HG02884 (cell line): ENCODE measurements around the gene WDR36.
"Not testable (repeated sequence)": the region's sequence is repeated elsewhere in the genome, so short reads cannot be mapped to it uniquely, and the experiment has no call there.

Experiments used
- ATAC-seq: cut with Tn5 transposase; IDR thresholded peaks from one replicate; pipeline ENCODE4 v1.9.1; 2021; ENCODE audit warnings: mild to moderate bottlenecking, moderate library complexity; ENCODE audit not compliant: unreplicated experiment

The WDR36 gene

GRCh38 chr5:111134864-111135263, 42.7 kb downstream of the WDR36 start:
- no peak for ATAC-seq

GRCh38 chr5:111135363-111135762, 43.2 kb downstream of the WDR36 start:
- ATAC-seq = no peak

GRCh38 chr5:111135946-111136345, 43.8 kb downstream of the WDR36 start:
- no peak for ATAC-seq

GRCh38 chr5:111138096-111138495, 45.9 kb downstream of the WDR36 start:
- ATAC-seq = no peak

- not testable (repeated sequence) for ATAC-seq
Observed at GRCh38 chr5:111141471-111141870, 49.3 kb downstream of the WDR36 start.

- ATAC-seq = no peak
Observed at GRCh38 chr5:111142932-111143331, 50.8 kb downstream of the WDR36 start.

- peak; percentile 23 for ATAC-seq
Observed at GRCh38 chr5:111143910-111144309, 51.8 kb downstream of the WDR36 start.

GRCh38 chr5:111144352-111144930, 52.3 kb downstream of the WDR36 start:
- peak; percentile 97 for ATAC-seq

- ATAC-seq = no peak
Observed at GRCh38 chr5:111146053-111146452, 53.9 kb downstream of the WDR36 start.

GRCh38 chr5:111147502-111147901, 55.4 kb downstream of the WDR36 start:
- no peak for ATAC-seq

GRCh38 chr5:111151998-111152397, 59.9 kb downstream of the WDR36 start:
- no peak for ATAC-seq

GRCh38 chr5:111153483-111153882, 61.3 kb downstream of the WDR36 start:
- ATAC-seq = no peak

GRCh38 chr5:111153945-111154344, 61.8 kb downstream of the WDR36 start:
- ATAC-seq = no peak

- ATAC-seq = peak; percentile 77
Observed at GRCh38 chr5:111158105-111158744, 66.1 kb downstream of the WDR36 start.

- no peak for ATAC-seq
Observed at GRCh38 chr5:111159845-111160244, 67.7 kb downstream of the WDR36 start.

- no peak for ATAC-seq
Observed at GRCh38 chr5:111163000-111163399, 70.9 kb downstream of the WDR36 start.

- ATAC-seq = no peak
Observed at GRCh38 chr5:111165058-111165457, 72.9 kb downstream of the WDR36 start.

GRCh38 chr5:111167551-111167950, 75.4 kb downstream of the WDR36 start:
- no peak for ATAC-seq

GRCh38 chr5:111168608-111169007, 76.5 kb downstream of the WDR36 start:
- ATAC-seq = no peak

GRCh38 chr5:111169269-111169668, 77.1 kb downstream of the WDR36 start:
- no peak for ATAC-seq

GRCh38 chr5:111170279-111170678, 78.1 kb downstream of the WDR36 start:
- no peak for ATAC-seq

- ATAC-seq = no peak
Observed at GRCh38 chr5:111172504-111172903, 80.4 kb downstream of the WDR36 start.

- ATAC-seq = no peak
Observed at GRCh38 chr5:111173476-111173875, 81.3 kb downstream of the WDR36 start.
